Lower leg skin (tissue), 3 donors: ENCODE data around the gene EHF.

Source experiments
- CTCF ChIP-seq, 3 donors: fragments of 450-650 bp; IDR thresholded peaks; one replicate each; pipeline ENCODE4 v1.5.1; 2016; ENCODE audit warnings: antibody characterized with exemption in 3 of 3, mild to moderate bottlenecking in 3 of 3, moderate library complexity in 2 of 3
- POLR2A ChIP-seq, 2 donors: fragments of 450-650 bp; IDR thresholded peaks; one replicate each; pipeline ENCODE4 v1.6.1; 2016 to 2017; ENCODE audit warnings: antibody characterized with exemption in 2 of 2, mild to moderate bottlenecking in 1 of 2, moderate library complexity in 1 of 2

GRCh38 chr11:34583818-34584217 is 37.1 kb upstream of the EHF start:
- TF ChIP-seq CTCF (IDR thresholded peaks at IDR 0.05) (no peak), POLR2A (IDR thresholded peaks at IDR 0.05) (no peak)
